ENCODE measurements around the gene TAB3.
"Not testable (repeated sequence)": the region's sequence is repeated elsewhere in the genome, so short reads cannot be mapped to it uniquely, and the experiment has no call there.

TAB3 gene

DNA sequence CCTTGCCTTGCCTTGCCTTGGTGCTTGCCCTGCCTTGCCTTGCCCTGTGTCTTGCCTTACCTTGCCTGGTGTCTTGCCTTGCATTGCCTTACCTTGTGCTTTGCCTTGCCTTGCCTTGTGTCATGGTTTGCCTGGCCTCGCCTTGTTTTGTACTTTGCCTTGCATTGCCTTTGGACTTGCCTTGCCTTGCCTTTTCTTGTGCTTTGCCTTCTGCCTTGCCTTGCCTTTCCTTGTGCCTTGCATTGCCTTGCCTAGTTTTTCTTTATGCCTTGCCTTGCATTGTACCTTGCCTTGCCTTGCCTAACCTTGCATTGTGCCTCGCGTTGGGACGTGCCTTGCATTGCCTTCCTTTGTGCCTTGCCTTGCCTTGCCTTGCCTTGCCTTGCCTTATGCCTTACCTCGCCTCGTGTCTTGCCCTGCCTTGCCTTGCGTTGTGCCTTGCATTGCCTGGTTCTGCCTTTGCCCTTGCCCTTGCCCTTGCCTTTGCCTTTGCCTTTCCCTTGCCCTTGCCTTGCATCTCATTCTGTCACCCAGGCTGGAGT is 82.8 kb downstream of the TAB3 start:
- no peak for DNase-seq

DNA sequence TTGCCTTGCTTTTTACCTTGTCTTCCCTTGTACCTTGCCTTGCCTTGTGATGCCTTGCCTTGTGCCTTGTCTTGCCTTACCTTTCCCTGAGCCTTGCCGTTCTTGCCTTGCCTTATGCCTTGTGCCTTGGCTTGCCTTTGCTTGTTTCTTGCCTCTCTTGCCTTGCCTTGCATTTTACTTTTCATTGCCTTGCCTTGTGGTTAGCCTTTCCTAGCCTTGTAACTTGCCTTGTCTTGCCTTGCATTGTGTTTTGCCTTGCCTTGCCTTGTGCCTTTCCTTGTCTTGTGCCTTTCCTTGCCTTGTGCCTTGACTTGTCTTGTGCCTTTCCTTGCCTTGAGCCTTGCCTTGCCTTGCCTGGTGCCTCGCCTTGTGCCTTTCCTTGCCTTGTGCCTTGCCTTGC is 84.6 kb downstream of the TAB3 start:
- no peak for DNase-seq

DNA sequence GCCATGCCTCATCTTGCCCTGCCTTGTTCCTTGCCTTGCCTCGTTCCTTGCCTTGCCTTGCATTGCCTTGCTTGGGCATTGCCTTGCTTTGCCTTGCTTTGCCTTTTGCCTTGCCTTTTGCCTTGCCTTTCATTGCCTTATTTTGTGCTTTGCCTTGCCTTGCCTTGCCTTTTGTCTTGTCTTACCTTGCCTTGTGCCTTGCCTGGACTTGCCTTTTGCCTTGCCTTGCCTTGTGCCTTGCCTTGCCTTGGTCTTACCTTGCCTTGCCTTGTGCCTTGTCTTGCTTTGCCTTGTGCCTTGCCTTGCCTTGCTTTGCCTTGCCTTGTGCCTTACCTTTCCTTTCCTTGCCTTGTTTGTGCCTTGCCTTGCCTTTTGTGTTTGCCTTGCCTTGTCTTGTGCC is 88.2 kb downstream of the TAB3 start:
- no peak for DNase-seq

DNA sequence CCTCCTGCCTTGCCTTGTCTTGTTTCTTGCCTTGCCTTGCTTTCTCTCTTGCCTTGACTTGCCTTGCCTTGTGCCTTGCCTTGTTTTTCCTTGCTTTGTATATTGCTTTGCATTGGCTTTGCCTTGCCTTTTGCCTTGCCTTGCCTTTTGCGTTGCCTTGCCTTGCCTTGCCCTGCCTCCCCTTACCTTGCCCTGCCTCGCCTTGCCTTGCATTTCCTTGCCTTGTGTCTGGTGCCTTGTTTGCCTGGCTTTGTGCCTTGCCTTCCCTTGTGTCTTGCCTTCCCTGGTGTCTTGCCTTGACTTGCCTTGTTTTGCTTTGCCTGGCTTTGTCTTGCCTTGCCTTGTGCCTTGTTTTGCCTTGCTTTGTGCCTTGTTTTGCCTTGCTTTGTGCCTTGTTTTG is 89.7 kb downstream of the TAB3 start:
- DNase-seq = no peak

DNA sequence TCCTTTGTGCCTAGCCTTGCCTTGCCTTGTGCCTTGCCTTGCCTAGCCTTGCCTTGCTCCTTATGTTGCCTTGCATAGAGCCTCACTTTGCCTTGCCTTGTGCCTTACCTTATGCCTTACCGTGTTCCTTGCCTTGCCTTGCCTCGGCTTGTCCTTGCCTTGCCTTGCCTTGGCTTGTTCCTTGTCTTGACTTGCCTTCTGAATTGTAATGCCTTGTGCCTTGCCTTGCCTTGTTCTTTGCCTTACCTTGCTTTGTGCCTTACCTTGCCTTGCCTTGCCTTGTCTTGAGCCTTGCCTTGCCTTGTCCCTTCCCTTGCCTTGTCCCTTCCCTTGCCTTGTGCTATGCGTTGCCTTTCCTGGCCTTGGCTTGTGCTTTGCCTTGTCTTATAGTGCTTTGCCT is 90.2 kb downstream of the TAB3 start:
- no peak for DNase-seq

DNA sequence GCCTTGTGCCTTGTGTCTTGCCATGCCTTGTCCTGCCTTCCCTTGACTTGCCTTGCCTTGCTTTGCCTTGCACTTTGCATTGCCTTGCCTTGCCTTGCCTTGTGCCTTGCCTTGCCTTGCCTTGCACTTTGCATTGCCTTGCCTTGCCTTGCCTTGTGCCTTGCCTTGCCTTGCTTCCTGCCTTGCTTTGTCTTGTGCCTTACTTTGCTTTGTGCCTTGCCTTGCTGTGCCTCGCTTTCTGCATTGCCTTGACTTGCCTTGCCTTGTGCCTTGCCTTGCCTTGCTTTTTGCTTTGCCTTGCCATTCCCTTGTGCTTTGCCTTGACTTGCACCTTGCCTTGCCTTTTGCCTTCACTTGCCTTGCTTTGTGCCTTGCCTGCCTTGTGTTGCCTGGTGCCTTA is 91.8 kb downstream of the TAB3 start:
- DNase-seq = not testable (repeated sequence)

DNA sequence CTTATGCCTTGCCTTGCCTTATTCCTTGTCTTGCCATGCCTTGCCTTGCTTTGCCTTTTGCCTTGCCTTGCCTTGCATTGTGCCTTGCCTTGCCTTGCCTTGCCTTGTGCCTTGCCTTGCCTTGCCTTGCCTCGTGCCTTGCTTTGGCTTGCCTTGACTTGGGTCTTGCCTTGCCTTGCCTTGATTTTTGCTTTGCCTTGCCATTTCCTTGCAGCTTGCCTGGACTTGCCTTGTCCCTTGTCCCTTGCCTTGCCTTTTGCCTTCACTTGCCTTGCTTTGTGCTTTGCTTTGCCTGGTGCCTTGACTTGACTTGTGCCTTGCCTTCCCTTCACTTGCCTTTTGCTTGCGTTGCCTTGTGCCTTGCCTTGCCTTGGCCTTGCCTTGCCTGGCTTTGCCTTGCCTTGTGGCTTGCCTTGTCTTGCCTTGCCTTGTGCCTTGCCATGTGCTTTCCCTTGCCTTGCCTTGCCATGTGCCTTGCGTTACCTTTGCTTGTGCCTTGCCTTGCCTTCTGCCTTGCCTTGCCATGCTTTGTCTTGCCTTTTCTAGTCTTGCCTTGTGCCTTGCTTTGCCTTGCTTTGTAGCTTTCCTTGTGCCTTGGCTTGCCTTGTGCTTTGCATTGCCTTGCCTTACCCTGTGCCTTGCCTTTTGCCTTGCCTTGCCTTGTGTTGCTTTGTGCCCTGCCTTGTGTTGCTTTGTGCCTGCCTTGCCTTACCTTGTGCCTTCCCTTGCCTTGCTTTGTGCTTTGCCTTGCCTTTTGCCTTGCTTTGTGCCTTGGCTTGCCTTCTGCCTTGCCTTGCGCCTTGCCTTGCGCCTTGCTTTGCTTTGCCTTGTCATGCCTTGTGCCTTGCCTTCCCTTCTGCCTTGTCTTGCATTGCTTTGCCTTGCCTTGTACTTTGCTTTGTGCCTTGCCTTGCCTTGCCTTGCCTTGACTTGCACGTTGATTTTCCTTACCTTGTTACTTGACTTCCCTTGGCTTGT is 92.8 kb downstream of the TAB3 start:
- no peak for DNase-seq

DNA sequence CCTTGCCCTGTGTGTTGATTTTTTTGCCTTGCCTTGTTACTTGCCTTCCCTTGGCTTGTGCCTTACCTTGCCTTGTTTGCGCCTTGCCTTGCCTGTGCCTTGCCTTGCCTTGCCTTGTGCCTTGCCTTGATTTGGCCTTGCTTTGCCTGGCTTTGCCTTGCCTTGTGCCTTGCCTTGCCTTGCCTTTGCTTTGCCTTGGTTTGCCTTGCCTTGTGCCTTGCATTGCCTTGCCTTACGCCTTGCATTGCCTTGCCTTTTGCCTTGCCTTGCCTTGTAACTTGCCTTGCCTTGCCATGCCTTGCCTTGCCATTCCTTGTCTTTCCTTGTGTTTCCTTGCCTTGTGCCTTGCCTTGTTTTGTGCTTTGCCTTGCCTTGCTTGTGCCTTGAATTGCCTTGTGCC is 94.6 kb downstream of the TAB3 start:
- no peak for DNase-seq

DNA sequence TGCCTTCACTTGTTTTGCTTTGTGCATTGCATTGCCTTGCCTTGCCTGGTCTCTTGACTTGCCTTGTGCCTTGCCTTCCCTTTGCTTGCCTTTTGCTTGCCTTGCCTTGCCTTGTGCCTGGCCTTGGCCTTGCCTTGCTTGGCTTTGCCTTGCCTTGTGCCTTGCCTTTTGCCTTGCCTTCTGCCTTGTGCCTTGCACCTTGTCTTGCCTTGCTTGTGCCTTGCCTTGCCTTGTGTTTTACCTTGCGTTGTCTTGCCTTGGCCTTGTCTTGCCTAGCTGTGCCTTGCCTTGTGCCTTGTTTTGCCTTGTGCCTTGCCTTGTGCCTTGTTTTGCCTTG is 95.3 kb downstream of the TAB3 start:
- DNase-seq = no peak

DNA sequence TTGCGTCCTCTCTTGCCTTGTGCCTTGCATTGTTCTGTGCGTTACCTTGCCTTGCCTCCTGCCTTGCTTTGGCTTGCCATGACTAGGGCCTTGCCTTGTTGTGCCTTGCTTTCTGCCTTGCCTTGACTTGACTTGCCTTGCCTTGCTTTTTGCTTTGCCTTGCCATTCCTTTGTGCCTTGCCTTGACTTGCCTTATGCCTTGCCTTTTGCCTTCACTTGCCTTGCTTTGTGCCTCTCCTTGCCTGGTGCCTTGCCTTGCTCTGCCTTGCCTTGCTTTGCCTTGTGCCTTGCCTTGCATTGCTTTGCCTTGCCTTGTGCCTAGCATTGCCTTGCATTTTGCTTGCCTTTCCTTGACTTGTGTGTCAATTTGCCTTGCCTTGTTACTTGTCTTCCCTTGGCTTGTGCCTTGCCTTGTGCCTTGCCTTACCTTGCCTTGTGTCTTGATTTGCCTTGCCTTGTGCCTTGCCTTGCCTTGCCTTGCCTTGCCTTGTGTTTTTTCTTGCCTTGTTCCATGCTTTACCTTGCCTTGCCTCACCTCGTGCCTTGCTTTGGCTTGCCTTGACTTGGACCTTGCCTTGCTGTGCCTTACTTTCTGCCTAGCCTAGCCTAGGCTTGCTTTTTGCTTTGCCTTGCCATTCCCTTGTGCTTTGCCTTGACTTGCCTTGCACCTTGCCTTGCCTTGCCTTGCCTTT is 95.8 kb downstream of the TAB3 start:
- no peak for DNase-seq

DNA sequence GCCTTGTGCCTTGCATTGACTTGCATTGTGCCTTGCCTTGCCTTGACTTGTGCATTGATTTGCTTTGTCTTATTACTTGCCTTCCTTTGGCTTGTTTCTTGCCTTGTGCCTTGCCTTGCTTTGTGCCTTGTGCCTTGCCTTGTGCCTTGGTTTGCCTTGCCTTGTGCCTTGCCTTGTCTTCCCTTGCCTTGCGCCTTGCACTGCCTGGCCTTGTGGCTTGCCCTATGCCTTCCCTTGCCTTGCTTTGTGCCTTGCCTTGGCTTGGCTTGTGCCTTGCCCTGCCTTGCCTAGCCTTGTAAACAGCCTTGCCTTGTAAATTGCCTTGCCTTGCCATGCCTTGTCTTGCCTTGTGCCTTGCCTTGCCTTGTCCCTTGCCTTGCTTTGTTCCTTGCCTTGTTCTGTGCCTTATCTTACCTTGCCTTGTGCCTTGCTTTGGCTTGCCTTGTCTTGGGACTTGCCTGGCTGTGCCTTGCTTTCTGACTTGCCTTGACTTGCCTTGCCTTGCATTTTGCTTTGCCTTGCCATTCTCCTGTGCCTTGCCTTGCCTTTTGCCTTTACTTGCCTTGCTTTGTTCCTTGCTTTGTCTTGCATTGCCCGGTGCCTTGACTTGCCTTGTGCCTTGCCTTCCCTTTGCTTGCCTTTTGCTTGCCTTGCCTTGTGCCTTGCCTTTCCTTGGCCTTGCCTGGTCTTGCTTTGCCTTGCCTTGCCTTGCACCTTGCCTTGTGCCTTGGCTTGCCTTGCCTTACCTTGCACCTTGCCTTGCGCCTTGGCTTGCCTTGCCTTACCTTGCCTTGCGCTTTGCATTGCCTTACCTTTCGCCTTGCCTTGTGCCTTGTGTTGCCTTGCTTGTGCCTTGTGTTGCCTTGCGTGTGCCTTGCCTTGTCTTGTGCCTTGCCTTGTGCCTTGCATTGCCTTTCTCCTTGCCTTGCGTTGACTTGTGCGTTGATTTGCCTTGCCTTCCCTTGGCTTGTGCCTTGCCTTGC is 97.5 kb downstream of the TAB3 start:
- no peak for DNase-seq

DNA sequence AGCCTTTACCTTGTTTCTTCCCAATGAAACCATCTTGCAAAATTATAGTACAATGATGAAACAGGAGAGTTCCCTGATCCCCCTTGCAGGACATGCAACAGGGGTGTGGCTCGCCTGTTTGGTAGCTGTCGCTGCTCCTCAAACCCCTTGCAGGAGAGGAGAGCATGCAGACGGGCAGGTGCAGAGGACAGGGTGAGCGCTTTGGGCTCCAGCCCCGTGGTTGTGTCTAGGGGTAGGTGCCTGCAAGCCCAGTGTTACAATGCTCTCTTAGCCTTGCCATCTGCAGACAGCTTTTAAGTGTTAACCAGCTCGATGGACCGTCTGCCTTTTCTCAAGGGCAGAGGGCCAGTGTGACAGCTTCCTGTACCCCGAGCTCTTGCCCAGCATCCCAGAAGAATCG is 102.0 kb downstream of the TAB3 start:
- DNase-seq = no peak

DNA sequence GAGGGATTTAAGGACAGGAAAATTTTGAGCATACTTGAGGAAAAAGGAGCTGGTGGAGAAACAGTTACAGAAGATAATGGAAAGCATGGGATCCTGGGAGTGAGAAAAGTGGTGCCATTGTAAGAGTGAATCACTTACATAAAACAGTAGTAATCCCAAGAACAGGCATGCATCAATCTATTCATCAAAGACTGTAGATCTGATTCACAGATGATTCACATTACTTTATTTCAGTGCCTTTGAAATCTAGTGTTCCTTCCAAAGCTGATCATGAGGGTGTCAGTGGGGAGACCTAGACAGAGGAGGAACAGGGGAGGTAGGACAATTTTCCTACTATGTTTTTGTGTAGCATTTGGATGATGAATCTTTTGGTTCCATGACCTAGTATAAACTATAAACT is 102.7 kb downstream of the TAB3 start:
- DNase-seq = no peak

DNA sequence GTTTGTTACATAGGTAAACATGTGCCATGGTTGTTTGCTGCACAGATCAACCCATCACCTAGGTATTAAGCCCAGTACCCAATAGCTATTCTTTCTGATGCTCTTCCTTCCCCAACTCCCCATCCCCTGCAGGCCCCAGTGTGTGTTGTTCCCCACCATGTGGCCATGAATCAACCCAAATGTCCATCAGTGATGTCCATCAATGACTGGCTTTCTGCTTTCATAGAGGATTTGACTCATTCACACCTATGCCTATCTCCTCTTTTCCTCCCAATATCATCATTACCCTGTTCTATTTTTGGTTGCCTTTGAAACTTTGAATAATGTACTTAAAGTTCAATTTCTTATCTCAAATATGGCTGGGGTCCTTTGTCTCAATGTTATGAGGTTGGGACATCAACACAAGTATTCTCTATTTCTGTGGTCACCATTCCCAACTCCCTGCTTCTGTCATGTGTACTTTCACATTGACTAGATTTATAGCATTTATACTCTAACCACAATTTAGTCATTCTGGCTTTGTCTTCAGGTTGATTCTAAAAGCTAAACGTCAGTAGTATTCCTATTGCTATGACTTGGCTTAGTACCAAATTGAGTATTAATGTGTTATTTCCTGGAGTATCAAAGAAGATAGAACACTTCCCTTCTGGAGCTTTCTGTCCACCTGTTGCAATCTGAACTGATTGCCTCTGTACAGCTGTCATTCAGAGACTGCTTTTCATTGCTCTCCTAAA is 107.2 kb downstream of the TAB3 start:
- no peak for DNase-seq

DNA sequence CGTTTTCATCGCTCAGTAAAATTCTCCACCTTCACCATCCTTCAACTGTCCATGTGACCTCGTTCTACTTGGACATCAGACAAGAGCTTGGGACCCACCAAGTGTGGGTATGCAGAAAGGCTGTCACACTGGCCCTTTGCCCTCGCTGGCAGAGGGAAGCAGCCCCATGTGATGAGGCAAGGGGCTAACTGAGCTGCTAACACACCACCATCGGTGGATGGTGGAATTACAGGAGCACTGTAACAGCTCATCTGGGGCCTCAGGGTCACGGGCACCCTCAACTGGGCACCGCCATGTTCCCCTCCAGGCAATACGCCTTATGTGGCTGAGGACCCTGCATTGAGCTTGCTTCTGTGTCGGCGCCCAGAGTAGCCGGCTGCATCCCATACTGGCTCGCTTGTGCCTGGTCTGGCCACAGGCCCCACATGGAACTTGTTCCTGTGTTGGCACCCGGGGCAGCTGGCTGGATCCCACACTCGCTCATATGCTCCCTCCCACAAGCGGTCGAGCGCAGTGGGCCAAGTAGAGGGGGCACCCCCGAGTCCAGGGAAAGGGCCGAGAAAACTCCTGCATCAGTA is 109.5 kb downstream of the TAB3 start:
- DNase-seq = no peak

DNA sequence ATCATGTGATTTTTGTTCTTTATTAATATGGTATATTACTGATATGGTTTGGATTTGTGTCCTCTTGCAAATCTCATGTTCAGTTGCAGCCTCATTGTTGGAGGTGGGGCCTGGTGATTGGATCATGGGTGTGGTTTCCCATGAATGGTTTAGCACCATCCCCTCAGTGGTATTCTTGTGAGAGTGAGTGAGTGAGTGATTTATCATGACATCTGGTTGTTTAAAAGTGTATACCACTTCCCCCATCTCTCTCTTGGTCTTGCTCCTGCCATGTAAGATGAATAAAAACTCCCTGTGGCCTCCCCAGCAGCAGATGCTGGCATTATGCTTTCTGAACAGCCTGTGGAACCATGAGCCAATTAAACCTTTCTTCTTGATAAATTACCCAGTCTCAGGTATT is 111.5 kb downstream of the TAB3 start:
- DNase-seq = no peak
